OCI-LY7 (cell line): ENCODE data around the gene ZBTB9. TPM values are rescaled to one million over a fixed set of nuclear protein-coding genes. Genes with fewer than 3 reads are reported as not detected.

Experiments used
- BruUV-seq: library from RNA; stranded (reverse); fragments of 400-500 nt; replicated peaks from 2 replicates; lab custom pipeline; 2021; lab: Mats Ljungman, UMichigan
- CTCF ChIA-PET: fragments of 300-600 bp; sonication (Branson Sonifier 250); formaldehyde crosslinking; loops from one replicate; lab custom pipeline; 2022; ENCODE audit warnings: antibody characterized with exemption; ENCODE audit not compliant: unreplicated experiment; lab: Charles Lee
- POLR2A ChIA-PET: fragments of 300-600 bp; sonication (Branson Sonifier 250); formaldehyde crosslinking; loops from one replicate; lab custom pipeline; 2022; ENCODE audit warnings: antibody characterized with exemption; lab: Charles Lee
- DNase-seq: peaks from one replicate; pipeline ENCODE4 v3.0.0-alpha.2; 2015; ENCODE audit warnings: low spot score
- H2AFZ ChIP-seq: fragments of 200-600 bp; sonication (generic), shearing (Covaris generic); 2 replicates; pipeline ENCODE4 v1.6.1; 2014; ENCODE audit warnings: mild to moderate bottlenecking, antibody characterized with exemption, low read length, moderate library complexity
- H3K27ac ChIP-seq: fragments of 200-600 bp; sonication (generic); 2 replicates; pipeline ENCODE4 v1.5.1; 2014; ENCODE audit warnings: mixed run types, low read depth, mild to moderate bottlenecking, moderate library complexity, low read length, inconsistent platforms; ENCODE audit not compliant: poor library complexity, severe bottlenecking
- H3K36me3 ChIP-seq: fragments of 200-600 bp; sonication (generic); 2 replicates; pipeline ENCODE4 v1.6.1; 2014; ENCODE audit warnings: mild to moderate bottlenecking, antibody characterized with exemption, low read length, moderate library complexity, mixed read lengths; ENCODE audit not compliant: insufficient read depth
- H3K4me1 ChIP-seq: fragments of 200-600 bp; sonication (generic); 2 replicates; pipeline ENCODE4 v1.5.1; 2014; ENCODE audit warnings: mild to moderate bottlenecking, low read length; ENCODE audit not compliant: insufficient read depth, poor library complexity, severe bottlenecking
- H3K4me2 ChIP-seq: fragments of 200-600 bp; sonication (generic); 2 replicates; pipeline ENCODE4 v1.6.1; 2014; ENCODE audit warnings: mild to moderate bottlenecking, low read length
- H3K4me3 ChIP-seq: fragments of 200-600 bp; sonication (generic); 2 replicates; pipeline ENCODE4 v1.5.1; 2014; ENCODE audit warnings: mild to moderate bottlenecking, low read depth, low read length; ENCODE audit not compliant: poor library complexity, severe bottlenecking
- H3K79me2 ChIP-seq: fragments of 200-600 bp; sonication (generic); 2 replicates; pipeline ENCODE4 v1.6.1; 2016; ENCODE audit warnings: low read depth, mild to moderate bottlenecking, low read length, moderate library complexity, mixed read lengths; ENCODE audit not compliant: insufficient read depth
- H3K9me2 ChIP-seq: fragments of 200-600 bp; sonication (generic); 2 replicates; pipeline ENCODE4 v1.6.1; 2016; ENCODE audit warnings: mild to moderate bottlenecking, low read length, mixed read lengths; ENCODE audit not compliant: insufficient read depth
- H3K9me3 ChIP-seq: fragments of 200-600 bp; sonication (generic); 2 replicates; pipeline ENCODE4 v1.6.1; 2014; ENCODE audit warnings: mild to moderate bottlenecking, mixed run types, low read length, mixed read lengths
- H4K20me1 ChIP-seq: fragments of 200-600 bp; sonication (generic); 2 replicates; pipeline ENCODE4 v1.6.1; 2014; ENCODE audit warnings: mild to moderate bottlenecking, antibody characterized with exemption, low read length, moderate library complexity, mixed read lengths; ENCODE audit not compliant: insufficient read depth
- CTCF ChIP-seq: fragments of 200-600 bp; sonication (generic); conservative IDR thresholded peaks from 2 replicates; pipeline ENCODE4 v1.5.1; 2014; ENCODE audit warnings: mild to moderate bottlenecking, antibody characterized with exemption, low read length, moderate library complexity, mixed read lengths
- EZH2phosphoT487 ChIP-seq: fragments of 200-600 bp; sonication (generic); IDR thresholded peaks from 2 replicates; pipeline ENCODE4 v1.6.1; 2018; ENCODE audit warnings: low read depth, borderline replicate concordance, mild to moderate bottlenecking, mixed run types, antibody characterized with exemption, low read length, moderate library complexity, mixed read lengths
- intact Hi-C: fragments of 100-400 bp; cut with micrococcal nuclease; formaldehyde crosslinking; loops from one replicate; pipeline ENCODE4 v1.10.0; 2022; ENCODE audit not compliant: unreplicated experiment
- total RNA-seq, 2 experiments: library from RNA; depleted of rRNA in 1 of 2; stranded (reverse); fragments of >200 nt in 1 of 2; shearing (Covaris generic) in 1 of 2; gene quantifications; 2 replicates each; pipeline ENCODE4 v1.2.3, GENCODE V29; 2014 to 2022

ZBTB9 gene
- total RNA-seq, 2 experiments from 2014 or later, result 6.8 to 7.7 TPM

GRCh38 chr6:33459226-33459625 is 4.8 kb downstream of the ZBTB9 start:
- H3K36me3 ChIP-seq, result peaks cover 18% of the 10 kb centered on the region
- H3K9me2 ChIP-seq, result no peaks in the 10 kb centered on the region
- DNase-seq, result no peak
- H3K4me3 ChIP-seq, result no peak overlapping the region
- ChIA-PET CTCF (no interaction called here), POLR2A (no interaction called here)
- peaks cover 8% of the 10 kb centered on the region for H3K4me1 ChIP-seq
- TF ChIP-seq CTCF, result no peak
- no peak for TF ChIP-seq EZH2phosphoT487
- BruUV-seq, result no TSS peak
- H3K27ac ChIP-seq, result no peak overlapping the region
- intact Hi-C loops, result no loop called here
- H4K20me1 ChIP-seq, result no peaks in the 10 kb centered on the region
- H2AFZ ChIP-seq, result no peak overlapping the region
- no peak overlapping the region for H3K4me2 ChIP-seq
- no peaks in the 10 kb centered on the region for H3K9me3 ChIP-seq
- peaks cover 10% of the 10 kb centered on the region; the same call in 1 of the 2 replicates for H3K79me2 ChIP-seq

GRCh38 chr6:33466075-33466735 is 11.8 kb downstream of the ZBTB9 start:
- DNase-seq, result no peak
- no TSS peak for BruUV-seq
- Histone ChIP-seq H4K20me1 (no peaks in the 10 kb centered on the region), H3K9me2 (no peaks in the 10 kb centered on the region), H2AFZ (no peak overlapping the region), H3K36me3 (no peaks in the 10 kb centered on the region), H3K27ac (no peak overlapping the region), H3K4me2 (no peak overlapping the region), H3K4me1 (no peaks in the 10 kb centered on the region), H3K79me2 (no peaks in the 10 kb centered on the region), H3K9me3 (no peaks in the 10 kb centered on the region), H3K4me3 (no peak overlapping the region)
- ChIA-PET POLR2A (no interaction called here), CTCF (no interaction called here)
- intact Hi-C loops, result no loop called here
- no peak for TF ChIP-seq CTCF
- no peak for TF ChIP-seq EZH2phosphoT487

- no peak overlapping the region for H3K4me2 ChIP-seq
- no TSS peak for BruUV-seq
- no peak for TF ChIP-seq EZH2phosphoT487
- no peak for TF ChIP-seq CTCF
- intact Hi-C loops, result no loop called here
- no peaks in the 10 kb centered on the region for H3K9me3 ChIP-seq
- no peaks in the 10 kb centered on the region for H4K20me1 ChIP-seq
- no peaks in the 10 kb centered on the region for H3K4me1 ChIP-seq
- H3K4me3 ChIP-seq, result no peak overlapping the region
- no peak overlapping the region for H3K27ac ChIP-seq
- no peak overlapping the region for H2AFZ ChIP-seq
- DNase-seq, result no peak
- POLR2A ChIA-PET, result no interaction called here
- no peaks in the 10 kb centered on the region for H3K36me3 ChIP-seq
- no peaks in the 10 kb centered on the region for H3K79me2 ChIP-seq
- CTCF ChIA-PET, result no interaction called here
- H3K9me2 ChIP-seq, result no peaks in the 10 kb centered on the region
Observed at GRCh38 chr6:33467091-33467490, 12.7 kb downstream of the ZBTB9 start.
